ENCODE data around the gene FXYD4.

FXYD4 gene

GRCh38 chr10:43342279-43343125 is 28.9 kb upstream of the FXYD4 start:
- H4K8ac ChIP-seq (ENCODE audit: low read depth, low read length), result no peak overlapping the region
- H3K4me2 ChIP-seq (ENCODE audit: low read length), result no peak overlapping the region
- no peak overlapping the region for H3K18ac ChIP-seq (ENCODE audit: low read length)
- no peak overlapping the region for H4K12ac ChIP-seq (ENCODE audit: low read depth, low read length)
- WGBS (ENCODE audit: extremely low coverage, insufficient coverage, insufficient read length), result no CpG with 5 or more reads among the region's 49 CpGs
- no peak overlapping the region for H3K4ac ChIP-seq (ENCODE audit: low read depth, low read length)
- H3K27me3 ChIP-seq (ENCODE audit: insufficient read depth, low read length), result no peaks in the 10 kb centered on the region
- H4K91ac ChIP-seq (ENCODE audit: low read depth, low read length), result no peak overlapping the region
- no peak overlapping the region for H3K14ac ChIP-seq (ENCODE audit: low read length)
- H2BK5ac ChIP-seq (ENCODE audit: low read depth, low read length, poor library complexity), result no peak overlapping the region
- no peaks in the 10 kb centered on the region for H3K9me3 ChIP-seq (ENCODE audit: insufficient read depth, low read depth, low read length)
- H2BK120ac ChIP-seq (ENCODE audit: insufficient read depth, low read length, poor library complexity), result no peak overlapping the region
- no peak overlapping the region for H2BK12ac ChIP-seq (ENCODE audit: low read length)
- peaks cover 3 to 5% of the 10 kb centered on the region in 2 experiments for H3K4me1 ChIP-seq (ENCODE audit: control insufficient read depth in 1 of 2, insufficient read depth in 2 of 2, low read length in 2 of 2)
- no peak overlapping the region for H3K9ac ChIP-seq (ENCODE audit: low read length)
- H3K4me3 ChIP-seq (ENCODE audit: low read depth, low read length), result peak overlapping the region; percentile 6
- H3K79me2 ChIP-seq (ENCODE audit: control insufficient read depth, insufficient read depth, low read length, poor library complexity), result no peaks in the 10 kb centered on the region
- H2AFZ ChIP-seq (ENCODE audit: insufficient read depth, low read length, poor library complexity), result no peak overlapping the region
- no peak overlapping the region for H2AK5ac ChIP-seq (ENCODE audit: low read length)
- H3K27ac ChIP-seq (ENCODE audit: low read depth, low read length), result no peak overlapping the region
- no peak overlapping the region for H3K23ac ChIP-seq (ENCODE audit: low read length)
- no peak for DNase-seq
- no peaks in the 10 kb centered on the region for H3K36me3 ChIP-seq (ENCODE audit: control insufficient read depth in 1 of 2, insufficient read depth in 2 of 2, low read length in 2 of 2)
- no peaks in the 10 kb centered on the region for H3K79me1 ChIP-seq (ENCODE audit: low read length)

GRCh38 chr10:43343126-43343525 is 28.3 kb upstream of the FXYD4 start:
- Histone ChIP-seq H2BK120ac (ENCODE audit: insufficient read depth, low read length, poor library complexity) (no peak overlapping the region), H4K91ac (ENCODE audit: low read depth, low read length) (no peak overlapping the region), H4K12ac (ENCODE audit: low read depth, low read length) (no peak overlapping the region), H3K79me2 (ENCODE audit: control insufficient read depth, insufficient read depth, low read length, poor library complexity) (no peaks in the 10 kb centered on the region), H3K27me3 (ENCODE audit: insufficient read depth, low read length) (no peaks in the 10 kb centered on the region), H3K79me1 (ENCODE audit: low read length) (no peaks in the 10 kb centered on the region), H2BK5ac (ENCODE audit: low read depth, low read length, poor library complexity) (no peak overlapping the region), H3K36me3 (ENCODE audit: control insufficient read depth in 1 of 2, insufficient read depth in 2 of 2, low read length in 2 of 2) (no peaks in the 10 kb centered on the region), H3K4me2 (ENCODE audit: low read length) (no peak overlapping the region), H2BK12ac (ENCODE audit: low read length) (no peak overlapping the region), H2AK5ac (ENCODE audit: low read length) (no peak overlapping the region), H3K4me1 (ENCODE audit: control insufficient read depth in 1 of 2, insufficient read depth in 2 of 2, low read length in 2 of 2) (peaks cover 3% of the 10 kb centered on the region in 2 experiments), H2AFZ (ENCODE audit: insufficient read depth, low read length, poor library complexity) (no peak overlapping the region), H3K18ac (ENCODE audit: low read length) (no peak overlapping the region), H3K14ac (ENCODE audit: low read length) (no peak overlapping the region), H4K8ac (ENCODE audit: low read depth, low read length) (no peak overlapping the region), H3K23ac (ENCODE audit: low read length) (no peak overlapping the region), H3K4me3 (ENCODE audit: low read depth, low read length) (no peak overlapping the region), H3K9me3 (ENCODE audit: insufficient read depth, low read depth, low read length) (no peaks in the 10 kb centered on the region), H3K9ac (ENCODE audit: low read length) (no peak overlapping the region), H3K4ac (ENCODE audit: low read depth, low read length) (no peak overlapping the region), H3K27ac (ENCODE audit: low read depth, low read length) (no peak overlapping the region)
- WGBS (ENCODE audit: extremely low coverage, insufficient coverage, insufficient read length), result no CpG with 5 or more reads among the region's 15 CpGs
- DNase-seq, result no peak

GRCh38 chr10:43344051-43344450 is 27.4 kb upstream of the FXYD4 start:
- H3K23ac ChIP-seq (ENCODE audit: low read length), result no peak overlapping the region
- H3K4me3 ChIP-seq (ENCODE audit: low read depth, low read length), result no peak overlapping the region
- H4K8ac ChIP-seq (ENCODE audit: low read depth, low read length), result no peak overlapping the region
- H3K79me1 ChIP-seq (ENCODE audit: low read length), result no peaks in the 10 kb centered on the region
- no peaks in the 10 kb centered on the region for H3K27me3 ChIP-seq (ENCODE audit: insufficient read depth, low read length)
- H4K91ac ChIP-seq (ENCODE audit: low read depth, low read length), result no peak overlapping the region
- WGBS (ENCODE audit: extremely low coverage, insufficient coverage, insufficient read length), result no CpG with 5 or more reads among the region's 8 CpGs
- no peak overlapping the region for H2BK120ac ChIP-seq (ENCODE audit: insufficient read depth, low read length, poor library complexity)
- H3K4me1 ChIP-seq (ENCODE audit: control insufficient read depth in 1 of 2, insufficient read depth in 2 of 2, low read length in 2 of 2), result peaks cover 2 to 3% of the 10 kb centered on the region in 2 experiments
- no peak overlapping the region for H3K18ac ChIP-seq (ENCODE audit: low read length)
- no peak overlapping the region for H3K4ac ChIP-seq (ENCODE audit: low read depth, low read length)
- no peak overlapping the region for H2AFZ ChIP-seq (ENCODE audit: insufficient read depth, low read length, poor library complexity)
- no peaks in the 10 kb centered on the region for H3K79me2 ChIP-seq (ENCODE audit: control insufficient read depth, insufficient read depth, low read length, poor library complexity)
- no peak overlapping the region for H4K12ac ChIP-seq (ENCODE audit: low read depth, low read length)
- no peak overlapping the region for H3K14ac ChIP-seq (ENCODE audit: low read length)
- H3K36me3 ChIP-seq (ENCODE audit: control insufficient read depth in 1 of 2, insufficient read depth in 2 of 2, low read length in 2 of 2), result no peaks in the 10 kb centered on the region
- H2BK5ac ChIP-seq (ENCODE audit: low read depth, low read length, poor library complexity), result no peak overlapping the region
- H3K9ac ChIP-seq (ENCODE audit: low read length), result no peak overlapping the region
- H3K4me2 ChIP-seq (ENCODE audit: low read length), result no peak overlapping the region
- no peak for DNase-seq
- H3K9me3 ChIP-seq (ENCODE audit: insufficient read depth, low read depth, low read length), result no peaks in the 10 kb centered on the region
- H2BK12ac ChIP-seq (ENCODE audit: low read length), result no peak overlapping the region
- no peak overlapping the region for H3K27ac ChIP-seq (ENCODE audit: low read depth, low read length)
- H2AK5ac ChIP-seq (ENCODE audit: low read length), result no peak overlapping the region

- Histone ChIP-seq H3K4me1 (ENCODE audit: control insufficient read depth in 1 of 2, insufficient read depth in 2 of 2, low read length in 2 of 2) (peaks cover 11 to 12% of the 10 kb centered on the region in 2 experiments), H3K4me2 (ENCODE audit: low read length) (no peak overlapping the region), H3K27ac (ENCODE audit: low read depth, low read length) (no peak overlapping the region), H3K18ac (ENCODE audit: low read length) (no peak overlapping the region), H3K4me3 (ENCODE audit: low read depth, low read length) (no peak overlapping the region), H3K79me1 (ENCODE audit: low read length) (no peaks in the 10 kb centered on the region), H4K12ac (ENCODE audit: low read depth, low read length) (peak overlapping the region; percentile 54), H3K9ac (ENCODE audit: low read length) (no peak overlapping the region), H3K79me2 (ENCODE audit: control insufficient read depth, insufficient read depth, low read length, poor library complexity) (no peaks in the 10 kb centered on the region), H4K91ac (ENCODE audit: low read depth, low read length) (no peak overlapping the region), H3K36me3 (ENCODE audit: control insufficient read depth in 1 of 2, insufficient read depth in 2 of 2, low read length in 2 of 2) (no peaks in the 10 kb centered on the region), H3K27me3 (ENCODE audit: insufficient read depth, low read length) (no peaks in the 10 kb centered on the region), H2AK5ac (ENCODE audit: low read length) (no peak overlapping the region), H3K23ac (ENCODE audit: low read length) (no peak overlapping the region), H2BK5ac (ENCODE audit: low read depth, low read length, poor library complexity) (no peak overlapping the region), H3K4ac (ENCODE audit: low read depth, low read length) (no peak overlapping the region), H3K14ac (ENCODE audit: low read length) (no peak overlapping the region), H3K9me3 (ENCODE audit: insufficient read depth, low read depth, low read length) (no peaks in the 10 kb centered on the region), H4K8ac (ENCODE audit: low read depth, low read length) (peak overlapping the region; percentile 61), H2AFZ (ENCODE audit: insufficient read depth, low read length, poor library complexity) (no peak overlapping the region), H2BK120ac (ENCODE audit: insufficient read depth, low read length, poor library complexity) (no peak overlapping the region), H2BK12ac (ENCODE audit: low read length) (no peak overlapping the region)
- no CpG with 5 or more reads among the region's 4 CpGs for WGBS (ENCODE audit: extremely low coverage, insufficient coverage, insufficient read length)
- no peak for DNase-seq
Observed at GRCh38 chr10:43347997-43348396, 23.4 kb upstream of the FXYD4 start.
